ENCODE data around the gene SCAANT1.

Gene SCAANT1

DNA sequence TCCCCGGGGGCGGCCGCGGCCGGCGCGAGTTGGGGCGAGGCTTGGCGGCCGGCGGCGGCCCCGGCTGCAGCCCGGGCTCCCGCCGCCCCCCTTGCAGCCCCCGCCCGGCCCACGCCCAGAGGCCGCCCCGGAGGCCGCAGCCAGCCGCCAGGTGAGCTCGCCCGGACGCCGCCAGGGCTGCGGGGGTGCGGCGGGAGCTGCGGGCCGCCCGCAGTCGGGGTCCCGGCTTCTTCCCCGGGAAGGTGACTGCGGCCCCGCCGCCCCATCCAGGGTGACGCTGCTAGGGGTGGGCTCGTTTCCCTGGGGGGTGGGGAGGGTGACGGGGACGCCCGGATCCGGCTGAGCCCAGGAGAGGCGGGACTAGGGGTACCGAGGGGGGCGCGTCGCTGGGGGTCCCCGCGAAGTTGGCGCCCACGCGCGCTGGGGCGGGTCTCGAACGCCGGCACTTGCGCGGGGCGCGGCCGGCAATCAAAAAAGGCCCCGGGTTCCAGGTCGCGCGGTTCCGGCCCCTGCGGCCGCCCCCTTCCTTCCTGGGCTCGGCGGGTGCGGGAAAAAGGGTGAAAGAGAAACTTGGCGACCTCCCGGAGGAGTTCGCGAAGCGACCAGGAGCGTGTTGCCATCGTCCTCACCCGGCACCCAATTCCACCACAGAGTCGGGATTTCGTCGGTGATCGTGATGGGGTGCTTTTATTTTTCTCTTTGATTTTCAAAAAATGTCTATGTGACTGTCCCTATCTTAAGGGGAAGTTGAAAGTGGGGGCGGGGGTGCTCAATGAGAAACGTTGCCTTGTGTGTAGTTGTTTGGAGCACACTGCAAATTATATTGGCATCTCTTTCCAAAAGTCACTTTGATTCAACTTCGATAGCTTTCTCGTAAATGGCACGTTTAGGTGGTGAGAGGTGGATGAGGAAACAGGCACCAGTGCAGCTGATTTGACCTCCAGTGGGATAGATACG is 47.9 kb downstream of the SCAANT1 start:
- TF ChIP-seq CTCF (IDR thresholded peaks at IDR 0.05; ENCODE audit: insufficient read depth, low read length, missing control alignments): no peak
- peak overlapping the region; percentile 88 for H3K4me3 ChIP-seq (ENCODE audit: low read depth, low read length)
- no peak for DNase-seq (ENCODE audit: low read depth, low spot score)
- ChIA-PET CTCF (no interaction called here), POLR2A (interaction anchor here (0.6 to 1.7 kb wide), 2 partner anchors 46 to 48 kb away, joined by 3 to 7 read pairs; partner anchors contain the start of gene SCAANT1)

- CTCF ChIA-PET: no interaction called here
- TF ChIP-seq CTCF (IDR thresholded peaks at IDR 0.05; ENCODE audit: insufficient read depth, low read length, missing control alignments): no peak
- no peak for DNase-seq (ENCODE audit: low read depth, low spot score)
- peak within 1 kb of the TSS; percentile 88 for H3K4me3 ChIP-seq (ENCODE audit: low read depth, low read length)
- POLR2A ChIA-PET: interaction anchor here (0.6 to 1.7 kb wide), 2 partner anchors 47 to 49 kb away, joined by 3 to 7 read pairs; partner anchors contain the start of gene SCAANT1
Measured at GRCh38 chr3:63863150-63864007, 48.8 kb downstream of the SCAANT1 start, which contains the start of the genes ATXN7 and THOC7. Gene ATXN7 (plus strand): TSS chr3:63863867. CDS start chr3:63912599, 48,732 bp downstream. Gene THOC7 (minus strand): TSS chr3:63863805. CDS start chr3:63863790, 15 bp downstream.

- POLR2A ChIA-PET: interaction anchor here (0.6 kb wide), 1 partner anchor 13 kb away, joined by 3 read pairs; no protein-coding TSS in a partner anchor
- no peak for DNase-seq (ENCODE audit: low read depth, low spot score)
Measured at GRCh38 chr3:63862804-63863149, 49.4 kb downstream of the SCAANT1 start.

More at GRCh38 chr3:63862804-63863149, 49.4 kb downstream of the SCAANT1 start:
- peak overlapping the region; percentile 88 for H3K4me3 ChIP-seq (ENCODE audit: low read depth, low read length)
- CTCF ChIA-PET: interaction anchor here (1.2 kb wide), 1 partner anchor 11 kb away, joined by 3 read pairs; no protein-coding TSS in a partner anchor
- no peak for TF ChIP-seq CTCF (IDR thresholded peaks at IDR 0.05; ENCODE audit: insufficient read depth, low read length, missing control alignments)

Measured in AG04449 (cell line).